HCT116 (cell line): ENCODE measurements around the gene KLHDC8B. TPM values are rescaled to one million over a fixed set of nuclear protein-coding genes. Genes with fewer than 3 reads are reported as not detected.

Source experiments
- ATAC-seq: fragments of 200-7000 bp; cut with Tn5 transposase; 2 replicates; pipeline ENCODE4 v1.9.1; 2020; ENCODE audit warnings: mild to moderate bottlenecking, moderate library complexity
- BruUV-seq: library from RNA; stranded (reverse); fragments of 400-500 nt; replicated peaks from 2 replicates; lab custom pipeline; 2021; lab: Mats Ljungman, UMichigan
- CTCF ChIA-PET: fragments of 300-600 bp; sonication (Branson Sonifier 250); formaldehyde crosslinking; loops from one replicate; lab custom pipeline; 2021; ENCODE audit warnings: antibody characterized with exemption; lab: Charles Lee
- POLR2A ChIA-PET: fragments of 300-600, 350-600 bp; sonication (Branson Sonifier 250); formaldehyde crosslinking; loops from one replicate; lab custom pipeline; 2021; ENCODE audit warnings: antibody characterized with exemption; lab: Charles Lee
- RAD21 ChIA-PET, 2 experiments: fragments of 300-600 bp; sonication (Branson Sonifier 250); formaldehyde crosslinking; loops; one replicate each; lab custom pipeline; 2023; ENCODE audit warnings: low total read pairs in 2 of 2; ENCODE audit not compliant: uncharacterized antibody in 2 of 2, unreplicated experiment in 2 of 2, low non-redundant PET in 1 of 2; lab: Charles Lee
- DNase-seq: peaks from one replicate; pipeline ENCODE4 v3.0.0-alpha.2; 2010; ENCODE audit warnings: low read depth, low spot score
- H2AFZ ChIP-seq: fragments of 200-600 bp; shearing (Covaris generic), sonication (generic); 2 replicates; pipeline ENCODE4 v1.6.1; 2017; ENCODE audit warnings: low read depth, mixed run types, mixed read lengths, antibody characterized with exemption, low read length; ENCODE audit not compliant: poor library complexity, severe bottlenecking
- H3K27ac ChIP-seq: 2 replicates; pipeline ENCODE4 v1.5.1; 2012; ENCODE audit warnings: low read depth, low read length
- H3K27me3 ChIP-seq: fragments of 200-600 bp; sonication (generic); 2 replicates; pipeline ENCODE4 v1.6.1; 2016; ENCODE audit warnings: mixed run types, low read length, mixed read lengths; ENCODE audit not compliant: insufficient read depth
- H3K36me3 ChIP-seq, 2 experiments: fragments of 200-500 bp in 1 of 2; fragments of 200-600 bp in 1 of 2; sonication (Bioruptor generic) in 1 of 2; sonication (generic) in 1 of 2; 2 replicates each; pipeline versions ENCODE4 v1.5.1 to v1.6.1; 2014 to 2016; ENCODE audit warnings: low read length in 2 of 2, inconsistent platforms in 1 of 2, mixed read lengths in 1 of 2, mixed run types in 1 of 2; ENCODE audit not compliant: insufficient read depth in 2 of 2, control insufficient read depth in 1 of 2
- H3K4me1 ChIP-seq, 2 experiments: fragments of 200-600 bp in 1 of 2; sonication (generic) in 1 of 2; 2 replicates each; pipeline versions ENCODE4 v1.5.1 to v1.6.1; 2012 to 2017; ENCODE audit warnings: low read length in 2 of 2, inconsistent platforms in 1 of 2, mild to moderate bottlenecking in 1 of 2, mixed read lengths in 1 of 2, mixed run types in 1 of 2, moderate library complexity in 1 of 2; ENCODE audit not compliant: insufficient read depth in 2 of 2, control insufficient read depth in 1 of 2
- H3K4me2 ChIP-seq: fragments of 200-600 bp; sonication (generic); 2 replicates; pipeline ENCODE4 v1.6.1; 2017; ENCODE audit warnings: mixed run types, low read length, mixed read lengths
- H3K4me3 ChIP-seq, 2 experiments: fragments of 200-600 bp in 1 of 2; sonication (generic) in 1 of 2; replicated peaks in 1 of 2; 2 replicates each; pipeline ENCODE4 v1.5.1; 2011 to 2016; ENCODE audit warnings: low read length in 2 of 2, control low read depth in 1 of 2, low read depth in 1 of 2, mild to moderate bottlenecking in 1 of 2, mixed read lengths in 1 of 2, mixed run types in 1 of 2
- H3K79me2 ChIP-seq: fragments of 200-600 bp; sonication (generic); 2 replicates; pipeline ENCODE4 v1.6.1; 2017; ENCODE audit warnings: mild to moderate bottlenecking, mixed run types, low read length, moderate library complexity, mixed read lengths; ENCODE audit not compliant: insufficient read depth
- H3K9ac ChIP-seq: fragments of 200-600 bp; sonication (generic); 2 replicates; pipeline ENCODE4 v1.6.1; 2016; ENCODE audit warnings: low read length, mixed read lengths
- H3K9me2 ChIP-seq: fragments of 200-600 bp; sonication (generic), shearing (Covaris generic); 2 replicates; pipeline ENCODE4 v1.6.1; 2017; ENCODE audit warnings: mixed run types, mild to moderate bottlenecking, moderate library complexity; ENCODE audit not compliant: insufficient read depth
- H3K9me3 ChIP-seq, 2 experiments: fragments of 200-500 bp in 1 of 2; fragments of 200-600 bp in 1 of 2; sonication (Bioruptor generic) in 1 of 2; sonication (generic) in 1 of 2; 2 replicates each; pipeline ENCODE4 v1.6.1; 2014 to 2017; ENCODE audit warnings: low read length in 2 of 2, mixed read lengths in 2 of 2, inconsistent platforms in 1 of 2, low read depth in 1 of 2, mild to moderate bottlenecking in 1 of 2, mixed run types in 1 of 2, moderate library complexity in 1 of 2; ENCODE audit not compliant: control insufficient read depth in 1 of 2, insufficient read depth in 1 of 2
- H4K20me1 ChIP-seq: fragments of 200-600 bp; sonication (generic), shearing (Covaris generic); 2 replicates; pipeline ENCODE4 v1.6.1; 2017; ENCODE audit warnings: mixed run types, mild to moderate bottlenecking, moderate library complexity; ENCODE audit not compliant: insufficient read depth
- ATF3 ChIP-seq: IDR thresholded peaks from 2 replicates; pipeline ENCODE4 v1.6.1; 2012
- CBX3 ChIP-seq: IDR thresholded peaks from 2 replicates; pipeline ENCODE4 v1.6.1; 2012; ENCODE audit warnings: low read depth
- CEBPB ChIP-seq: IDR thresholded peaks from 2 replicates; pipeline ENCODE4 v1.6.1; 2012; ENCODE audit warnings: low read depth
- EGR1 ChIP-seq: IDR thresholded peaks from 2 replicates; pipeline ENCODE4 v1.6.1; 2012; ENCODE audit warnings: low read depth
- ELF1 ChIP-seq: IDR thresholded peaks from 2 replicates; pipeline ENCODE4 v1.6.1; 2012; ENCODE audit warnings: low read depth, borderline replicate concordance
- EZH2 ChIP-seq: fragments of 200-600 bp; sonication (generic); IDR thresholded peaks from 2 replicates; pipeline ENCODE4 v1.6.1; 2017; ENCODE audit warnings: antibody characterized with exemption, mixed run types
- EZH2phosphoT487 ChIP-seq: fragments of 200-600 bp; IDR thresholded peaks from 2 replicates; pipeline ENCODE4 v1.6.1; 2018; ENCODE audit warnings: antibody characterized with exemption, borderline replicate concordance
- FOSL1 ChIP-seq: IDR thresholded peaks from 2 replicates; pipeline ENCODE4 v1.6.1; 2012; ENCODE audit warnings: low read depth
- MAX ChIP-seq: IDR thresholded peaks from 2 replicates; pipeline ENCODE4 v1.6.1; 2012
- POLR2A ChIP-seq: IDR thresholded peaks from 2 replicates; pipeline ENCODE4 v1.7.0; 2011; ENCODE audit warnings: borderline replicate concordance; ENCODE audit not compliant: insufficient read depth, insufficient read length; ENCODE audit errors: extremely low read depth
- POLR2AphosphoS5 ChIP-seq: IDR thresholded peaks from 2 replicates; pipeline ENCODE4 v1.6.1; 2011; ENCODE audit warnings: mild to moderate bottlenecking, low read depth, low read length, moderate library complexity
- RAD21 ChIP-seq: IDR thresholded peaks from 2 replicates; pipeline ENCODE4 v1.6.1; 2012; ENCODE audit warnings: low read depth, mild to moderate bottlenecking
- SIN3A ChIP-seq: IDR thresholded peaks from 2 replicates; pipeline ENCODE4 v1.6.1; 2012; ENCODE audit warnings: low read depth
- SP1 ChIP-seq: IDR thresholded peaks from 2 replicates; pipeline ENCODE4 v1.6.1; 2012; ENCODE audit warnings: low read depth
- SRF ChIP-seq: IDR thresholded peaks from 2 replicates; pipeline ENCODE4 v1.6.1; 2012; ENCODE audit warnings: low read depth
- YY1 ChIP-seq: IDR thresholded peaks from 2 replicates; pipeline ENCODE4 v1.6.1; 2011; ENCODE audit warnings: low read length, low read depth, moderate library complexity, mild to moderate bottlenecking; ENCODE audit not compliant: insufficient replicate concordance; ENCODE audit errors: extremely low read depth
- ZFX ChIP-seq: fragments of 450-650 bp; IDR thresholded peaks from 2 replicates; pipeline ENCODE4 v1.6.1; 2017
- ZNF274 ChIP-seq: fragments of 200-500 bp; sonication (Bioruptor generic); IDR thresholded peaks from 2 replicates; pipeline ENCODE4 v1.6.1; 2014; ENCODE audit warnings: mild to moderate bottlenecking, low read depth, low read length, inconsistent platforms
- intact Hi-C: fragments of 100-400 bp; cut with micrococcal nuclease; formaldehyde crosslinking; loops from 2 replicates; pipeline ENCODE4 v1.10.0; 2022
- total RNA-seq: library from RNA; stranded (reverse); gene quantifications from one replicate; pipeline ENCODE4 v1.2.1, GENCODE V29; 2021; ENCODE audit not compliant: unreplicated experiment
- TF ChIP-seq, protein P1 (sequence below), 3 experiments: fragments of 200-600 bp in 1 of 3; sonication (generic) in 1 of 3; IDR thresholded peaks in 2 of 3; conservative IDR thresholded peaks in 1 of 3; 2 replicates each; pipeline ENCODE4 v1.5.1; 2012 to 2017; ENCODE audit warnings: low read depth in 2 of 3, low read length in 2 of 3, antibody characterized with exemption in 1 of 3, borderline replicate concordance in 1 of 3, control low read depth in 1 of 3, mild to moderate bottlenecking in 1 of 3, mixed read lengths in 1 of 3, mixed run types in 1 of 3, moderate library complexity in 1 of 3; ENCODE audit not compliant: insufficient read depth in 1 of 3

Gene KLHDC8B
- total RNA-seq, 1 experiment from 2014 or later = 10.4 TPM

DNA sequence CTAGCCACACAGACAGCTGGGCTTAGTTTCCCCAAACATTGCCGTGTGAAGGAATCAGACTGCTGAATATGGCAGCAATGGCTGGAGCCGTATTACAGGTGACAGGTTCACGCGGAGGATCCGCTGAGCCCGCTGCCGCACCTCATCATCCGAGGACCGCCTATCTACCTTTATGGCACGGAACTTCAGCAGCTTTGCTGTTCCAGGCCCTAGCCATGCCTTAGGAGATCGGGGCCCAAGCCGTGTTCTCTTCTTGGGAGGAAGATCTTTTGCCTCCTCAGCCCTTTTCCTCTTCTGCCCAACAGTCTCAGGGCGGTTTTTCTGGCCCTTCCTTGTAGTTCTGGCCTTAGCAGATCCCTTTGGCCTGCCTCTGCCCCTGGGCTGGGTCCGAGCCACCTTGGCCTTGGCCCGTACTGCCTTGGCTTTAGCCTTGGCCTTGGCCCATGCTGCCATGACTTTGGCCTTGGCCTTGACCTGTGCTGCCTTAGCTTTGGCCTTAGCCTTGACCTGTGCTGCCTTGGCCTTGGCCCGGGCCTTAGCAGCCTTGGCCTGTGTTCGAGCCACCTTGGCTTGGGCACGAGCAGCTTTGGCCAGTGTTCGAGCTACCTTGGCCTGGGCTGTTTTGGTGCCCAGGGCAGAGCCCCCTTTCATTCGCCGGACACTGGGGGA is 8.5 kb upstream of the KLHDC8B start:
- no TSS peak for BruUV-seq
- Histone ChIP-seq H3K4me1 (peaks cover 9 to 18% of the 10 kb centered on the region in 2 experiments), H4K20me1 (no peaks in the 10 kb centered on the region), H3K27me3 (no peaks in the 10 kb centered on the region), H3K9me2 (no peaks in the 10 kb centered on the region), H3K9me3 (no peaks in the 10 kb centered on the region), H3K79me2 (peaks cover 32% of the 10 kb centered on the region), H3K4me3 (no peak overlapping the region), H3K4me2 (no peak overlapping the region), H2AFZ (no peak overlapping the region), H3K36me3 (peaks cover 11 to 17% of the 10 kb centered on the region in 2 experiments), H3K9ac (no peak overlapping the region), H3K27ac (no peak overlapping the region)
- ChIA-PET CTCF (interaction anchor here (1.1 to 2.1 kb wide), 2 partner anchors 8 to 286 kb away, joined by 3 to 6 read pairs; partner anchors contain the start of gene KLHDC8B), RAD21 (no interaction called here), POLR2A (no interaction called here)
- DNase-seq (no peak), ATAC-seq (no peak)
- intact Hi-C loops = no loop called here
- TF ChIP-seq POLR2AphosphoS5 = peak; percentile 28; the same call in 1 of the 2 replicates
- no peak for TF ChIP-seq CBX3
- TF ChIP-seq SRF = no peak
- TF ChIP-seq SP1 = no peak

GRCh38 chr3:49163609-49164008 is 7.8 kb upstream of the KLHDC8B start:
- no peak for DNase-seq
- ChIA-PET POLR2A (no interaction called here), CTCF (no interaction called here)

More at GRCh38 chr3:49163609-49164008, 7.8 kb upstream of the KLHDC8B start:
- Histone ChIP-seq H3K4me2 (no peak overlapping the region), H3K9ac (no peak overlapping the region)
- TF ChIP-seq SIN3A = no peak
- no peak for TF ChIP-seq EZH2
- TF ChIP-seq ZFX = no peak
- TF ChIP-seq POLR2A = no peak
- TF ChIP-seq YY1 = no peak
- no peak for TF ChIP-seq RAD21
- TF ChIP-seq SRF = no peak
- no peak for TF ChIP-seq CBX3
- TF ChIP-seq FOSL1 = no peak
- no peak for TF ChIP-seq EGR1
- TF ChIP-seq, protein P1, sequence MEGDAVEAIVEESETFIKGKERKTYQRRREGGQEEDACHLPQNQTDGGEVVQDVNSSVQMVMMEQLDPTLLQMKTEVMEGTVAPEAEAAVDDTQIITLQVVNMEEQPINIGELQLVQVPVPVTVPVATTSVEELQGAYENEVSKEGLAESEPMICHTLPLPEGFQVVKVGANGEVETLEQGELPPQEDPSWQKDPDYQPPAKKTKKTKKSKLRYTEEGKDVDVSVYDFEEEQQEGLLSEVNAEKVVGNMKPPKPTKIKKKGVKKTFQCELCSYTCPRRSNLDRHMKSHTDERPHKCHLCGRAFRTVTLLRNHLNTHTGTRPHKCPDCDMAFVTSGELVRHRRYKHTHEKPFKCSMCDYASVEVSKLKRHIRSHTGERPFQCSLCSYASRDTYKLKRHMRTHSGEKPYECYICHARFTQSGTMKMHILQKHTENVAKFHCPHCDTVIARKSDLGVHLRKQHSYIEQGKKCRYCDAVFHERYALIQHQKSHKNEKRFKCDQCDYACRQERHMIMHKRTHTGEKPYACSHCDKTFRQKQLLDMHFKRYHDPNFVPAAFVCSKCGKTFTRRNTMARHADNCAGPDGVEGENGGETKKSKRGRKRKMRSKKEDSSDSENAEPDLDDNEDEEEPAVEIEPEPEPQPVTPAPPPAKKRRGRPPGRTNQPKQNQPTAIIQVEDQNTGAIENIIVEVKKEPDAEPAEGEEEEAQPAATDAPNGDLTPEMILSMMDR (IDR thresholded peaks at IDR 0.05 in 2 of 3, conservative IDR thresholded peaks at IDR 0.05 in 1 of 3; ENCODE audit: borderline replicate concordance in 1 of 3, insufficient read depth in 1 of 3, low read depth in 2 of 3, low read length in 2 of 3) = no peak
- no peak for TF ChIP-seq CEBPB
- no peak for TF ChIP-seq POLR2AphosphoS5
- TF ChIP-seq MAX = no peak
- no peak for TF ChIP-seq SP1
- no peak for TF ChIP-seq ZNF274
- TF ChIP-seq ELF1 = no peak
- TF ChIP-seq ATF3 = no peak
- no peak for TF ChIP-seq EZH2phosphoT487
- TF ChIP-seq, all 23 proteins: peak for 0
- RAD21 ChIA-PET = no interaction called here
- H3K4me1 ChIP-seq = peaks cover 9 to 18% of the 10 kb centered on the region in 2 experiments
- H3K36me3 ChIP-seq = peaks cover 11 to 17% of the 10 kb centered on the region in 2 experiments
- ATAC-seq = no peak
- no peak overlapping the region for H2AFZ ChIP-seq
- BruUV-seq = no TSS peak
- H3K9me3 ChIP-seq = no peaks in the 10 kb centered on the region
- intact Hi-C loops = no loop called here
- H3K27me3 ChIP-seq = no peaks in the 10 kb centered on the region
- no peaks in the 10 kb centered on the region for H4K20me1 ChIP-seq
- H3K9me2 ChIP-seq = no peaks in the 10 kb centered on the region
- H3K27ac ChIP-seq = no peak overlapping the region
- no peak overlapping the region for H3K4me3 ChIP-seq
- peaks cover 32% of the 10 kb centered on the region for H3K79me2 ChIP-seq
